GM12874 (cell line): Measurements from ENCODE around the gene SCLY.

Source experiments
- CTCF ChIP-seq: IDR thresholded peaks from 2 replicates; pipeline ENCODE4 v1.5.1; 2011; ENCODE audit warnings: low read depth, mild to moderate bottlenecking, control low read depth, low read length, moderate library complexity; ENCODE audit not compliant: insufficient read depth

SCLY gene

GRCh38 chr2:238091436-238092060, 30.7 kb downstream of the SCLY start:
- no peak for TF ChIP-seq CTCF

- TF ChIP-seq CTCF: no peak
Observed at GRCh38 chr2:238092486-238093035, 31.8 kb downstream of the SCLY start.

- TF ChIP-seq CTCF: no peak
Observed at GRCh38 chr2:238093181-238094140, 32.7 kb downstream of the SCLY start.

- no peak for TF ChIP-seq CTCF
Observed at GRCh38 chr2:238094438-238095022, 33.7 kb downstream of the SCLY start.

- no peak for TF ChIP-seq CTCF
Observed at GRCh38 chr2:238095143-238095542, 34.3 kb downstream of the SCLY start.

- no peak for TF ChIP-seq CTCF
Observed at GRCh38 chr2:238096311-238097011, 35.7 kb downstream of the SCLY start.
